GM23338 (cell line): Measurements from ENCODE around the gene ENPP7. TPM values are rescaled to one million over a fixed set of nuclear protein-coding genes. Genes with fewer than 3 reads are reported as not detected.
"Not testable (repeated sequence)": the region's sequence is repeated elsewhere in the genome, so short reads cannot be mapped to it uniquely, and the experiment has no call there.

Experiments
- ATAC-seq: fragments of 200-7000 bp; cut with Tn5 transposase; 3 replicates; pipeline ENCODE4 v1.9.1; 2020
- DNase-seq: peaks from one replicate; pipeline ENCODE4 v3.0.0-alpha.2; 2015; ENCODE audit warnings: low spot score
- H2AFZ ChIP-seq: fragments of 200-600 bp; sonication (generic); 2 replicates; pipeline ENCODE4 v1.8.0; 2016; ENCODE audit warnings: antibody characterized with exemption, mild to moderate bottlenecking, moderate library complexity
- H3F3A ChIP-seq: fragments of 200-600 bp; sonication (generic); replicated peaks from 2 replicates; pipeline ENCODE4 v1.8.0; 2017; ENCODE audit warnings: antibody characterized with exemption, mixed run types, low read depth
- H3K27ac ChIP-seq: fragments of 200-600 bp; sonication (generic); 2 replicates; pipeline ENCODE4 v1.6.1; 2016; ENCODE audit warnings: low read depth
- H3K27me3 ChIP-seq: fragments of 200-600 bp; sonication (generic); 2 replicates; pipeline ENCODE4 v1.8.0; 2016; ENCODE audit warnings: mild to moderate bottlenecking, mixed run types, moderate library complexity; ENCODE audit not compliant: insufficient read depth
- H3K36me3 ChIP-seq: fragments of 200-600 bp; sonication (generic); 2 replicates; pipeline ENCODE4 v1.8.0; 2016; ENCODE audit warnings: mild to moderate bottlenecking; ENCODE audit not compliant: insufficient read depth
- H3K4me1 ChIP-seq: fragments of 200-600 bp; sonication (generic); 2 replicates; pipeline ENCODE4 v1.8.0; 2016; ENCODE audit warnings: mild to moderate bottlenecking, moderate library complexity; ENCODE audit not compliant: insufficient read depth
- H3K4me2 ChIP-seq: fragments of 200-600 bp; sonication (generic); 2 replicates; pipeline ENCODE4 v1.7.1; 2017; ENCODE audit warnings: mixed run types
- H3K4me3 ChIP-seq: fragments of 200-600 bp; sonication (generic); 2 replicates; pipeline ENCODE4 v1.6.1; 2016; ENCODE audit warnings: mixed run types
- H3K79me2 ChIP-seq: fragments of 200-600 bp; sonication (generic); replicated peaks from 2 replicates; pipeline ENCODE4 v1.8.0; 2017; ENCODE audit warnings: mild to moderate bottlenecking; ENCODE audit not compliant: insufficient read depth
- H3K9me2 ChIP-seq: fragments of 200-600 bp; sonication (generic); 2 replicates; pipeline ENCODE4 v1.8.0; 2017; ENCODE audit not compliant: insufficient read depth
- H4K20me1 ChIP-seq: fragments of 200-600 bp; sonication (generic); replicated peaks from 2 replicates; pipeline ENCODE4 v1.8.0; 2017; ENCODE audit warnings: mild to moderate bottlenecking; ENCODE audit not compliant: insufficient read depth
- H3K27ac Mint-ChIP-seq: 2 replicates; pipeline ENCODE4 v1.8.0; 2020; ENCODE audit warnings: inconsistent platforms, mild to moderate bottlenecking, moderate library complexity, mixed read lengths
- H3K27me3 Mint-ChIP-seq: 3 replicates; pipeline ENCODE4 v1.8.0; 2022; ENCODE audit warnings: low read depth, mild to moderate bottlenecking, moderate library complexity, mixed read lengths, inconsistent platforms; ENCODE audit not compliant: insufficient read depth, poor library complexity
- H3K36me3 Mint-ChIP-seq: 3 replicates; pipeline ENCODE4 v1.8.0; 2021; ENCODE audit warnings: low read depth, mild to moderate bottlenecking, inconsistent platforms, moderate library complexity, mixed read lengths
- H3K4me1 Mint-ChIP-seq: 3 replicates; pipeline ENCODE4 v1.8.0; 2020; ENCODE audit warnings: mild to moderate bottlenecking, inconsistent platforms, mixed read lengths
- H3K4me3 Mint-ChIP-seq: 3 replicates; pipeline ENCODE4 v1.8.0; 2021; ENCODE audit warnings: moderate library complexity, mild to moderate bottlenecking, inconsistent platforms, mixed read lengths
- H3K9me3 Mint-ChIP-seq: 3 replicates; pipeline ENCODE4 v1.8.0; 2020; ENCODE audit warnings: moderate library complexity, mild to moderate bottlenecking, inconsistent platforms, mixed read lengths
- CREB1 ChIP-seq: fragments of 250-450 bp; sonication (Bioruptor Pico); IDR thresholded peaks from 2 replicates; pipeline ENCODE4 v1.5.0; 2020; ENCODE audit warnings: low read depth, mild to moderate bottlenecking, moderate library complexity
- EZH2 ChIP-seq: fragments of 200-600 bp; sonication (generic); IDR thresholded peaks from one replicate; pipeline ENCODE4 v1.8.0; 2017; ENCODE audit warnings: antibody characterized with exemption, mild to moderate bottlenecking, low read depth; ENCODE audit not compliant: unreplicated experiment
- EZH2phosphoT487 ChIP-seq: fragments of 200-600 bp; sonication (generic); IDR thresholded peaks from one replicate; pipeline ENCODE4 v1.8.1; 2018; ENCODE audit warnings: antibody characterized with exemption; ENCODE audit not compliant: unreplicated experiment
- NANOG ChIP-seq: IDR thresholded peaks from 2 replicates; pipeline ENCODE4 v1.6.1; 2016; ENCODE audit warnings: antibody characterized with exemption, borderline replicate concordance
- ZNF331 ChIP-seq: fragments of 250-450 bp; sonication (Bioruptor Pico); IDR thresholded peaks from 2 replicates; pipeline ENCODE4 v1.5.0; 2020; ENCODE audit warnings: low read depth, mild to moderate bottlenecking, moderate library complexity
- polyA plus RNA-seq: library from polyadenylated mRNA; unstranded; fragments of >200 nt; fragmentation: Nextera tagmentation; extraction: Ambion mirVana; gene quantifications from 2 replicates; pipeline ENCODE4 v1.2.1, GENCODE V29; 2016
- total RNA-seq: library from RNA; depleted of rRNA; stranded (reverse); fragments of >200 nt; shearing (Covaris generic); gene quantifications from 2 replicates; pipeline ENCODE4 v1.2.3, GENCODE V29; 2014
- TF ChIP-seq, protein P1 (sequence below): IDR thresholded peaks from 2 replicates; pipeline ENCODE4 v1.6.1; 2016; ENCODE audit warnings: antibody characterized with exemption
- TF ChIP-seq, protein P2 (sequence below): fragments of 250-450 bp; sonication (Bioruptor Pico); IDR thresholded peaks from 2 replicates; pipeline ENCODE4 v1.5.0; 2020; ENCODE audit warnings: mild to moderate bottlenecking, moderate library complexity
- TF ChIP-seq, protein P3 (sequence below): IDR thresholded peaks from one replicate; pipeline ENCODE4 v1.6.1; 2018; ENCODE audit warnings: antibody characterized with exemption; ENCODE audit not compliant: unreplicated experiment

ENPP7 gene
- total and polyA plus RNA-seq, 2 experiments from 2014 or later: not detected

DNA sequence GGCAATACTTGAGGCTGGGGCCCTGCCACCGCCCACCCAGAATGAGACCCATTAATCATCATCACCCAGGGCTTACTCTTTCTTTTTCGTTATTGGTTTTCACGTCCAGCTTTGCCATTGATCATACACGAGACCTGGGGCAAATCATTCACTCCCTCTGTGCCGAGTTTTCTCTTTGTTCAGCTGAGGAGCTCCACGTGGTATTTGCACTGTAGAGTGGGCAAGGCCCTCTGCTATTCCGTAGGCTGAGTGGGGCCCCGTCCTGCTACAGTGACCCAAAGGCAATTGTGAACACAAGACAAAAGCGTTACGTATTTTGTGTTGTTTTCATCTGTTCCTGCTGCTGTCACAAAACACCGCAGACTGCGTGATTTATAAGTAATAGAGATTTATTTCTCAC lies 23.6 kb downstream of the ENPP7 start:
- Histone ChIP-seq H2AFZ (no peak overlapping the region), H3F3A (no peaks in the 10 kb centered on the region), H3K4me2 (no peak overlapping the region), H3K4me3 (no peak overlapping the region), H4K20me1 (no peaks in the 10 kb centered on the region), H3K27ac (no peak overlapping the region), H3K79me2 (no peaks in the 10 kb centered on the region), H3K27me3 (peaks cover 19% of the 10 kb centered on the region), H3K9me2 (no peaks in the 10 kb centered on the region), H3K36me3 (no peaks in the 10 kb centered on the region), H3K4me1 (no peaks in the 10 kb centered on the region)
- Mint-ChIP-seq H3K27me3 (peaks cover 19% of the 10 kb centered on the region), H3K4me1 (no peaks in the 10 kb centered on the region), H3K9me3 (no peaks in the 10 kb centered on the region), H3K27ac (no peak overlapping the region), H3K4me3 (no peak overlapping the region), H3K36me3 (no peaks in the 10 kb centered on the region)
- no peak for TF ChIP-seq NANOG
- TF ChIP-seq, protein P1, sequence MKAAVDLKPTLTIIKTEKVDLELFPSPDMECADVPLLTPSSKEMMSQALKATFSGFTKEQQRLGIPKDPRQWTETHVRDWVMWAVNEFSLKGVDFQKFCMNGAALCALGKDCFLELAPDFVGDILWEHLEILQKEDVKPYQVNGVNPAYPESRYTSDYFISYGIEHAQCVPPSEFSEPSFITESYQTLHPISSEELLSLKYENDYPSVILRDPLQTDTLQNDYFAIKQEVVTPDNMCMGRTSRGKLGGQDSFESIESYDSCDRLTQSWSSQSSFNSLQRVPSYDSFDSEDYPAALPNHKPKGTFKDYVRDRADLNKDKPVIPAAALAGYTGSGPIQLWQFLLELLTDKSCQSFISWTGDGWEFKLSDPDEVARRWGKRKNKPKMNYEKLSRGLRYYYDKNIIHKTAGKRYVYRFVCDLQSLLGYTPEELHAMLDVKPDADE: no peak
- no peak for TF ChIP-seq CREB1
- TF ChIP-seq, protein P2, sequence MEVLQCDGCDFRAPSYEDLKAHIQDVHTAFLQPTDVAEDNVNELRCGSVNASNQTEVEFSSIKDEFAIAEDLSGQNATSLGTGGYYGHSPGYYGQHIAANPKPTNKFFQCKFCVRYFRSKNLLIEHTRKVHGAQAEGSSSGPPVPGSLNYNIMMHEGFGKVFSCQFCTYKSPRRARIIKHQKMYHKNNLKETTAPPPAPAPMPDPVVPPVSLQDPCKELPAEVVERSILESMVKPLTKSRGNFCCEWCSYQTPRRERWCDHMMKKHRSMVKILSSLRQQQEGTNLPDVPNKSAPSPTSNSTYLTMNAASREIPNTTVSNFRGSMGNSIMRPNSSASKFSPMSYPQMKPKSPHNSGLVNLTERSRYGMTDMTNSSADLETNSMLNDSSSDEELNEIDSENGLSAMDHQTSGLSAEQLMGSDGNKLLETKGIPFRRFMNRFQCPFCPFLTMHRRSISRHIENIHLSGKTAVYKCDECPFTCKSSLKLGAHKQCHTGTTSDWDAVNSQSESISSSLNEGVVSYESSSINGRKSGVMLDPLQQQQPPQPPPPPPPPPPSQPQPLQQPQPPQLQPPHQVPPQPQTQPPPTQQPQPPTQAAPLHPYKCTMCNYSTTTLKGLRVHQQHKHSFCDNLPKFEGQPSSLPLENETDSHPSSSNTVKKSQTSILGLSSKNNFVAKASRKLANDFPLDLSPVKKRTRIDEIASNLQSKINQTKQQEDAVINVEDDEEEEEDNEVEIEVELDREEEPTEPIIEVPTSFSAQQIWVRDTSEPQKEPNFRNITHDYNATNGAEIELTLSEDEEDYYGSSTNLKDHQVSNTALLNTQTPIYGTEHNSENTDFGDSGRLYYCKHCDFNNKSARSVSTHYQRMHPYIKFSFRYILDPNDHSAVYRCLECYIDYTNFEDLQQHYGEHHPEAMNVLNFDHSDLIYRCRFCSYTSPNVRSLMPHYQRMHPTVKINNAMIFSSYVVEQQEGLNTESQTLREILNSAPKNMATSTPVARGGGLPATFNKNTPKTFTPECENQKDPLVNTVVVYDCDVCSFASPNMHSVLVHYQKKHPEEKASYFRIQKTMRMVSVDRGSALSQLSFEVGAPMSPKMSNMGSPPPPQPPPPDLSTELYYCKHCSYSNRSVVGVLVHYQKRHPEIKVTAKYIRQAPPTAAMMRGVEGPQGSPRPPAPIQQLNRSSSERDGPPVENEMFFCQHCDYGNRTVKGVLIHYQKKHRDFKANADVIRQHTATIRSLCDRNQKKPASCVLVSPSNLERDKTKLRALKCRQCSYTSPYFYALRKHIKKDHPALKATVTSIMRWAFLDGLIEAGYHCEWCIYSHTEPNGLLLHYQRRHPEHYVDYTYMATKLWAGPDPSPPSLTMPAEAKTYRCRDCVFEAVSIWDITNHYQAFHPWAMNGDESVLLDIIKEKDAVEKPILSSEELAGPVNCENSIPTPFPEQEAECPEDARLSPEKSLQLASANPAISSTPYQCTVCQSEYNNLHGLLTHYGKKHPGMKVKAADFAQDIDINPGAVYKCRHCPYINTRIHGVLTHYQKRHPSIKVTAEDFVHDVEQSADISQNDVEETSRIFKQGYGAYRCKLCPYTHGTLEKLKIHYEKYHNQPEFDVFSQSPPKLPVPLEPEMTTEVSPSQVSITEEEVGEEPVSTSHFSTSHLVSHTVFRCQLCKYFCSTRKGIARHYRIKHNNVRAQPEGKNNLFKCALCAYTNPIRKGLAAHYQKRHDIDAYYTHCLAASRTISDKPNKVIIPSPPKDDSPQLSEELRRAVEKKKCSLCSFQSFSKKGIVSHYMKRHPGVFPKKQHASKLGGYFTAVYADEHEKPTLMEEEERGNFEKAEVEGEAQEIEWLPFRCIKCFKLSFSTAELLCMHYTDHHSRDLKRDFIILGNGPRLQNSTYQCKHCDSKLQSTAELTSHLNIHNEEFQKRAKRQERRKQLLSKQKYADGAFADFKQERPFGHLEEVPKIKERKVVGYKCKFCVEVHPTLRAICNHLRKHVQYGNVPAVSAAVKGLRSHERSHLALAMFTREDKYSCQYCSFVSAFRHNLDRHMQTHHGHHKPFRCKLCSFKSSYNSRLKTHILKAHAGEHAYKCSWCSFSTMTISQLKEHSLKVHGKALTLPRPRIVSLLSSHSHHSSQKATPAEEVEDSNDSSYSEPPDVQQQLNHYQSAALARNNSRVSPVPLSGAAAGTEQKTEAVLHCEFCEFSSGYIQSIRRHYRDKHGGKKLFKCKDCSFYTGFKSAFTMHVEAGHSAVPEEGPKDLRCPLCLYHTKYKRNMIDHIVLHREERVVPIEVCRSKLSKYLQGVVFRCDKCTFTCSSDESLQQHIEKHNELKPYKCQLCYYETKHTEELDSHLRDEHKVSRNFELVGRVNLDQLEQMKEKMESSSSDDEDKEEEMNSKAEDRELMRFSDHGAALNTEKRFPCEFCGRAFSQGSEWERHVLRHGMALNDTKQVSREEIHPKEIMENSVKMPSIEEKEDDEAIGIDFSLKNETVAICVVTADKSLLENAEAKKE: no peak
- TF ChIP-seq, protein P3, sequence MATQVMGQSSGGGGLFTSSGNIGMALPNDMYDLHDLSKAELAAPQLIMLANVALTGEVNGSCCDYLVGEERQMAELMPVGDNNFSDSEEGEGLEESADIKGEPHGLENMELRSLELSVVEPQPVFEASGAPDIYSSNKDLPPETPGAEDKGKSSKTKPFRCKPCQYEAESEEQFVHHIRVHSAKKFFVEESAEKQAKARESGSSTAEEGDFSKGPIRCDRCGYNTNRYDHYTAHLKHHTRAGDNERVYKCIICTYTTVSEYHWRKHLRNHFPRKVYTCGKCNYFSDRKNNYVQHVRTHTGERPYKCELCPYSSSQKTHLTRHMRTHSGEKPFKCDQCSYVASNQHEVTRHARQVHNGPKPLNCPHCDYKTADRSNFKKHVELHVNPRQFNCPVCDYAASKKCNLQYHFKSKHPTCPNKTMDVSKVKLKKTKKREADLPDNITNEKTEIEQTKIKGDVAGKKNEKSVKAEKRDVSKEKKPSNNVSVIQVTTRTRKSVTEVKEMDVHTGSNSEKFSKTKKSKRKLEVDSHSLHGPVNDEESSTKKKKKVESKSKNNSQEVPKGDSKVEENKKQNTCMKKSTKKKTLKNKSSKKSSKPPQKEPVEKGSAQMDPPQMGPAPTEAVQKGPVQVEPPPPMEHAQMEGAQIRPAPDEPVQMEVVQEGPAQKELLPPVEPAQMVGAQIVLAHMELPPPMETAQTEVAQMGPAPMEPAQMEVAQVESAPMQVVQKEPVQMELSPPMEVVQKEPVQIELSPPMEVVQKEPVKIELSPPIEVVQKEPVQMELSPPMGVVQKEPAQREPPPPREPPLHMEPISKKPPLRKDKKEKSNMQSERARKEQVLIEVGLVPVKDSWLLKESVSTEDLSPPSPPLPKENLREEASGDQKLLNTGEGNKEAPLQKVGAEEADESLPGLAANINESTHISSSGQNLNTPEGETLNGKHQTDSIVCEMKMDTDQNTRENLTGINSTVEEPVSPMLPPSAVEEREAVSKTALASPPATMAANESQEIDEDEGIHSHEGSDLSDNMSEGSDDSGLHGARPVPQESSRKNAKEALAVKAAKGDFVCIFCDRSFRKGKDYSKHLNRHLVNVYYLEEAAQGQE: no peak
- no peak for TF ChIP-seq EZH2phosphoT487
- TF ChIP-seq ZNF331 (CRISPR knock-in tag): no peak
- no peak for TF ChIP-seq EZH2
- DNase-seq: no peak
- no peak for ATAC-seq

DNA sequence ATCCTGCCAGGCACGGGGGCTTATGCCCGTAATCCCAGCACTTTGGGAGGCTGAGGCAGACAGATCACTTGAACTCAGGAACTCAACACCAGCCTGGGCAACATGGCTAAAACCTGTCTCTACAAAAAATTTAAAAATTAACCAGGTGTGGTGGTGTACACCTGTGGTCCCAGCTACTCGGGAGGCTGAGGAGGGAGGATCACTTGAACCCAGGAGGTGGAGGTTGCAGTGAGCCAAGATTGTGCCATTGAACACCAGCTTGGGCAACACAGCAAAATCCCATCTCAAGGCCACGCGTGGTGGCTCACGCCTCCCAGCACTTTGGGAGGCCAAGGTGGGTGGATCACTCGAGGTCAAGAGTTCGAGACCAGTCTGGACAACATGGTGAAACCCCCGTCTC lies 24.2 kb downstream of the ENPP7 start:
- H3K36me3 Mint-ChIP-seq, H2AFZ ChIP-seq, H3F3A ChIP-seq, H3K27ac Mint-ChIP-seq, H3K36me3 ChIP-seq, H4K20me1 ChIP-seq, H3K79me2 ChIP-seq, H3K4me1 Mint-ChIP-seq, H3K4me2 ChIP-seq, DNase-seq, H3K9me3 Mint-ChIP-seq, H3K9me2 ChIP-seq, ATAC-seq, H3K4me1 ChIP-seq, H3K4me3 Mint-ChIP-seq, H3K27ac ChIP-seq, H3K4me3 ChIP-seq: not testable (repeated sequence)
- H3K27me3 Mint-ChIP-seq: peaks cover 15% of the 10 kb centered on the region
- H3K27me3 ChIP-seq: peaks cover 14% of the 10 kb centered on the region
